Renal pelvis (tissue), 12 donors: ENCODE data around the gene MAP4K3. TPM values are rescaled to one million over a fixed set of nuclear protein-coding genes. Genes with fewer than 3 reads are reported as not detected.
A peak's percentile ranks its signal among the peaks of the same experiment; 100 is the strongest.

Experiments
- DNase-seq: peaks from one replicate; pipeline ENCODE4 v3.0.0-alpha.2; 2013
- long read RNA-seq, 16 experiments: transcript quantifications; one replicate each; lab custom pipeline, GENCODE V29; 2026
- polyA plus RNA-seq, 3 donors: library from polyadenylated mRNA; unstranded; fragments of 120-200 nt; gene quantifications; one replicate each; pipeline ENCODE4 v1.2.1, GENCODE V29; 2013; ENCODE audit not compliant: insufficient read length in 3 of 3

The MAP4K3 gene
- 10 to 100 TPM; 59.7 to 80.7 (median 72.1) TPM for polyA plus RNA-seq
- long read RNA-seq, donor 1, full-length matches to known transcripts: 5 of 18 reads
- long read RNA-seq, donor 1, partial matches to known transcripts: 13 of 18 reads
- long read RNA-seq, donor 1, other reads (novel, unspliced or antisense): 0 of 18 reads
- long read RNA-seq, donor 2, full-length matches to known transcripts: 8 of 8 reads
- long read RNA-seq, donor 2, partial matches to known transcripts: 0 of 8 reads
- long read RNA-seq, donor 2, other reads (novel, unspliced or antisense): 0 of 8 reads
- long read RNA-seq, donor 3, full-length matches to known transcripts: 2 of 2 reads
- long read RNA-seq, donor 3, partial matches to known transcripts: 0 of 2 reads
- long read RNA-seq, donor 3, other reads (novel, unspliced or antisense): 0 of 2 reads
- long read RNA-seq, donor 4, full-length matches to known transcripts: 2 of 2 reads
- long read RNA-seq, donor 4, partial matches to known transcripts: 0 of 2 reads
- long read RNA-seq, donor 4, other reads (novel, unspliced or antisense): 0 of 2 reads
- long read RNA-seq, donor 5, full-length matches to known transcripts: 3 of 3 reads
- long read RNA-seq, donor 5, partial matches to known transcripts: 0 of 3 reads
- long read RNA-seq, donor 5, other reads (novel, unspliced or antisense): 0 of 3 reads
- long read RNA-seq, donor 6, full-length matches to known transcripts: 4 of 94 reads
- long read RNA-seq, donor 6, partial matches to known transcripts: 22 of 94 reads
- long read RNA-seq, donor 6, other reads (novel, unspliced or antisense): 68 of 94 reads
- long read RNA-seq, donor 7, full-length matches to known transcripts: 7 of 12 reads
- long read RNA-seq, donor 7, partial matches to known transcripts: 5 of 12 reads
- long read RNA-seq, donor 7, other reads (novel, unspliced or antisense): 0 of 12 reads
- long read RNA-seq, donor 8, full-length matches to known transcripts: 3 of 3 reads
- long read RNA-seq, donor 8, partial matches to known transcripts: 0 of 3 reads
- long read RNA-seq, donor 8, other reads (novel, unspliced or antisense): 0 of 3 reads
- long read RNA-seq, donor 9, full-length matches to known transcripts: 4 of 4 reads
- long read RNA-seq, donor 9, partial matches to known transcripts: 0 of 4 reads
- long read RNA-seq, donor 9, other reads (novel, unspliced or antisense): 0 of 4 reads
- long read RNA-seq, donor 10, full-length matches to known transcripts: 3 of 15 reads
- long read RNA-seq, donor 10, partial matches to known transcripts: 12 of 15 reads
- long read RNA-seq, donor 10, other reads (novel, unspliced or antisense): 0 of 15 reads
- long read RNA-seq, donor 11: 0 reads
- long read RNA-seq, donor 12, full-length matches to known transcripts: 2 of 136 reads
- long read RNA-seq, donor 12, partial matches to known transcripts: 66 of 136 reads
- long read RNA-seq, donor 12, other reads (novel, unspliced or antisense): 68 of 136 reads
- long read RNA-seq, donor 13, full-length matches to known transcripts: 3 of 57 reads
- long read RNA-seq, donor 13, partial matches to known transcripts: 38 of 57 reads
- long read RNA-seq, donor 13, other reads (novel, unspliced or antisense): 16 of 57 reads
- long read RNA-seq, donor 14: 0 reads
- long read RNA-seq, donor 15, full-length matches to known transcripts: 3 of 32 reads
- long read RNA-seq, donor 15, partial matches to known transcripts: 29 of 32 reads
- long read RNA-seq, donor 15, other reads (novel, unspliced or antisense): 0 of 32 reads
- long read RNA-seq, donor 16, full-length matches to known transcripts: 1 of 12 reads
- long read RNA-seq, donor 16, partial matches to known transcripts: 11 of 12 reads
- long read RNA-seq, donor 16, other reads (novel, unspliced or antisense): 0 of 12 reads

- DNase-seq: peak; percentile 95
Measured at GRCh38 chr2:39436592-39437521, at the start of gene MAP4K3. MAP4K3 (minus strand) TSS chr2:39437285; CDS start chr2:39436987, 298 bp downstream.

- DNase-seq: no peak
Measured at GRCh38 chr2:39486071-39486470, 49.0 kb upstream of the MAP4K3 start.

- no peak for DNase-seq
Measured at GRCh38 chr2:39484620-39485495, 47.8 kb upstream of the MAP4K3 start.

GRCh38 chr2:39484206-39484605 is 47.1 kb upstream of the MAP4K3 start:
- no peak for DNase-seq

GRCh38 chr2:39483534-39483933 is 46.4 kb upstream of the MAP4K3 start:
- no peak for DNase-seq

- no peak for DNase-seq
Measured at GRCh38 chr2:39481611-39482010, 44.5 kb upstream of the MAP4K3 start.

- no peak for DNase-seq
Measured at GRCh38 chr2:39479696-39480095, 42.6 kb upstream of the MAP4K3 start.

GRCh38 chr2:39479053-39479670 is 42.1 kb upstream of the MAP4K3 start:
- DNase-seq: no peak

- DNase-seq: no peak
Measured at GRCh38 chr2:39476524-39476923, 39.4 kb upstream of the MAP4K3 start.

- DNase-seq: no peak
Measured at GRCh38 chr2:39475006-39475405, 37.9 kb upstream of the MAP4K3 start.

- no peak for DNase-seq
Measured at GRCh38 chr2:39470580-39470979, 33.5 kb upstream of the MAP4K3 start.

- DNase-seq: no peak
Measured at GRCh38 chr2:39469807-39470206, 32.7 kb upstream of the MAP4K3 start.

- no peak for DNase-seq
Measured at GRCh38 chr2:39468579-39469451, 31.7 kb upstream of the MAP4K3 start.

- DNase-seq: no peak
Measured at GRCh38 chr2:39466311-39466710, 29.2 kb upstream of the MAP4K3 start.

- DNase-seq: no peak
Measured at GRCh38 chr2:39464864-39465263, 27.8 kb upstream of the MAP4K3 start.

- no peak for DNase-seq
Measured at GRCh38 chr2:39455826-39456225, 18.7 kb upstream of the MAP4K3 start.

GRCh38 chr2:39452396-39452795 is 15.3 kb upstream of the MAP4K3 start:
- no peak for DNase-seq
